Keratinocyte (primary cell): ENCODE measurements around the gene EXOC6B. TPM values are rescaled to one million over a fixed set of nuclear protein-coding genes. Genes with fewer than 3 reads are reported as not detected.
A peak's percentile ranks its signal among the peaks of the same experiment; 100 is the strongest.

Experiments used
- DNase-seq: peaks from one replicate; pipeline ENCODE4 v3.0.0-alpha.2; 2011; ENCODE audit warnings: low read depth, missing footprints, low spot score
- FAIRE-seq: peaks from 2 replicates; lab custom pipeline; 2011; peaks lifted over from hg19 to GRCh38; lab: Jason Lieb, UNC
- H2AFZ ChIP-seq: 2 replicates; pipeline ENCODE4 v1.6.0; 2012; ENCODE audit warnings: low read length, control low read depth, inconsistent platforms; ENCODE audit not compliant: control insufficient read depth
- H3K27ac ChIP-seq: 2 replicates; pipeline ENCODE4 v1.5.1; 2011; ENCODE audit warnings: low read length; ENCODE audit not compliant: control insufficient read depth, insufficient read depth
- H3K27me3 ChIP-seq: 3 replicates; pipeline ENCODE4 v1.6.0; 2011; ENCODE audit warnings: low read length; ENCODE audit not compliant: control insufficient read depth, insufficient read depth; ENCODE audit errors: extremely low read depth
- H3K36me3 ChIP-seq, 2 experiments: 2 replicates in 1 of 2; 3 replicates in 1 of 2; pipeline ENCODE4 v1.5.1; 2011; ENCODE audit warnings: low read length in 2 of 2, mild to moderate bottlenecking in 1 of 2; ENCODE audit not compliant: control insufficient read depth in 2 of 2, insufficient read depth in 2 of 2; ENCODE audit errors: extremely low read depth in 1 of 2
- H3K4me1 ChIP-seq: 3 replicates; pipeline ENCODE4 v1.5.1; 2011; ENCODE audit warnings: low read length; ENCODE audit not compliant: control insufficient read depth, insufficient read depth; ENCODE audit errors: extremely low read depth
- H3K4me2 ChIP-seq: 3 replicates; pipeline ENCODE4 v1.6.0; 2011; ENCODE audit warnings: low read depth, low read length; ENCODE audit not compliant: control insufficient read depth, insufficient read depth; ENCODE audit errors: extremely low read depth
- H3K4me3 ChIP-seq, 3 experiments: fragments of 200-600 bp in 1 of 3; sonication (generic) in 1 of 3; 2 replicates in 2 of 3; 3 replicates in 1 of 3; pipeline ENCODE4 v1.5.1; 2011 to 2016; ENCODE audit warnings: low read length in 3 of 3, mild to moderate bottlenecking in 3 of 3, control low read depth in 2 of 3, inconsistent platforms in 1 of 3, low read depth in 1 of 3, mixed read lengths in 1 of 3, mixed run types in 1 of 3, moderate library complexity in 1 of 3; ENCODE audit not compliant: control insufficient read depth in 2 of 3, insufficient read depth in 2 of 3; ENCODE audit errors: extremely low read depth in 1 of 3
- H3K79me2 ChIP-seq: 2 replicates; pipeline ENCODE4 v1.6.0; 2012; ENCODE audit warnings: low read length; ENCODE audit not compliant: control insufficient read depth, insufficient read depth
- H3K9ac ChIP-seq: 3 replicates; pipeline ENCODE4 v1.6.0; 2011; ENCODE audit warnings: low read length; ENCODE audit not compliant: control insufficient read depth, insufficient read depth; ENCODE audit errors: extremely low read depth
- H3K9me1 ChIP-seq: 3 replicates; pipeline ENCODE4 v1.6.0; 2011; ENCODE audit warnings: low read length; ENCODE audit not compliant: control insufficient read depth, insufficient read depth; ENCODE audit errors: extremely low read depth
- H3K9me3 ChIP-seq: 2 replicates; pipeline ENCODE4 v1.5.1; 2012; ENCODE audit warnings: low read depth, low read length; ENCODE audit not compliant: control insufficient read depth
- H4K20me1 ChIP-seq: 3 replicates; pipeline ENCODE4 v1.6.0; 2011; ENCODE audit warnings: low read length; ENCODE audit not compliant: control insufficient read depth, insufficient read depth; ENCODE audit errors: extremely low read depth
- CTCF ChIP-seq, 3 experiments: IDR thresholded peaks in 1 of 3; conservative IDR thresholded peaks in 1 of 3; optimal IDR thresholded peaks in 1 of 3; 2 replicates in 2 of 3; 3 replicates in 1 of 3; pipeline versions ENCODE3 to v1.5.1; 2011; ENCODE audit warnings: low read length in 3 of 3, mild to moderate bottlenecking in 3 of 3, moderate library complexity in 2 of 3, control low read depth in 1 of 3, inconsistent platforms in 1 of 3; ENCODE audit not compliant: insufficient read depth in 2 of 3; ENCODE audit errors: extremely low read depth in 1 of 3
- EZH2 ChIP-seq: IDR thresholded peaks from one replicate; pipeline ENCODE4 v1.6.1; 2012; ENCODE audit warnings: inconsistent platforms, mild to moderate bottlenecking, low read length, moderate library complexity
- dilution Hi-C: fragments of 300-500 bp; cut with MboI; formaldehyde crosslinking; loops from one replicate; pipeline ENCODE4 v1.7.0; 2020; ENCODE audit warnings: low sequenced_read_pairs; ENCODE audit not compliant: extremely low pct_ligation_motif_present
- polyA plus RNA-seq, 5 experiments: library from polyadenylated mRNA; depleted of rRNA in 3 of 5; stranded (reverse) in 3 of 5; stranded (forward) in 1 of 5; unstranded in 1 of 5; fragments of >200 nt; gene quantifications; 1 replicate in 1 of 5; 2 replicates in 3 of 5; 3 replicates in 1 of 5; pipeline versions ENCODE4 v1.2.1 to v1.2.3, GENCODE V29; 2011 to 2012; ENCODE audit warnings: missing spikeins in 2 of 5, low read depth in 1 of 5, low replicate concordance in 1 of 5

Gene EXOC6B
- polyA plus RNA-seq, 1 donor (not counting 4 experiments of a cell fraction or from before 2014, with no cell fraction given), result 37.3 TPM

GRCh38 chr2:72828840-72829507, 3.1 kb upstream of the EXOC6B start:
- no peak for FAIRE-seq

DNA sequence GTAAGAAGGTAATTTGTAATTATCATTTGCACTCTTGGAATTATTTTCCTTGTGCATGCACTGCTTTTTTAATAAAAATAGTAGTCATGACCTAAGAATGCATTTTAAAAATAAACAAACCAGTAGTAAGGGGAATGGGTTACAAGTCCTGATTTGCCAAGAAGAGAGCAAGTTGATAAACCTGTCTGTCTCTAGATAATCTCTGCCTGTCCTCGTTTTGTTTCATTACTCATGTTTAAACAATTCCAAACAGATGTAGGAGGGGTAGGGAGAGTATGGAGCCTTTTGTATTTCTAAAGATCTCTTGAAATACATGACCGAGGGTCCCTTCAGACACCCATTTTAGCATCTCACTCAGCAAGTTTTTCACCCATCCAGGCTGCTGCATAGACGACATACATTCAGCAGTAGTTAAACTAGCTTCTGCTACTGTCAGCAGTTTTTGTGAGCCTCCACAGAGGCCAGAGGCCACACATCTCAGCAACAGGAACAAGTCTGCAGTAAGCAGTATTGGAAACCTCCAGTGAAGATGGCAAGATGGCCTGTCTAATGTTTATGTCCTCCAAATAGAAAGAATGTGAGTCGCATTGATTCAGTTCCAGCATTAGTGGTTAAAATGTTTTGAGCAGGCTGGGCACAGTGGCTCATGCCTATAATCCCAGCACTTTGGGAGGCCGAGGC, 2.3 kb upstream of the EXOC6B start:
- H3K4me2 ChIP-seq, result peak overlapping the region; percentile 72
- peak overlapping the region; percentile 36 for H2AFZ ChIP-seq
- peaks cover 51% of the 10 kb centered on the region for H3K4me1 ChIP-seq
- peak overlapping the region in 2 of 3 experiments; percentile 16 to 22 for H3K4me3 ChIP-seq
- peak overlapping the region; percentile 46 for H3K9ac ChIP-seq
- H3K36me3 ChIP-seq, result no peaks in the 10 kb centered on the region
- H3K79me2 ChIP-seq, result peaks cover 18% of the 10 kb centered on the region
- H3K27ac ChIP-seq, result peak overlapping the region; percentile 81
- peak; percentile 51 for FAIRE-seq
- no peaks in the 10 kb centered on the region for H3K9me3 ChIP-seq
- dilution Hi-C loops, result no loop called here
- no peaks in the 10 kb centered on the region for H4K20me1 ChIP-seq
- H3K9me1 ChIP-seq, result no peaks in the 10 kb centered on the region
- no peaks in the 10 kb centered on the region for H3K27me3 ChIP-seq
- no peak for TF ChIP-seq EZH2
- DNase-seq, result peak; percentile 75

More at GRCh38 chr2:72828840-72829507, 3.1 kb upstream of the EXOC6B start:
- no peak overlapping the region for H3K4me2 ChIP-seq
- no peak for TF ChIP-seq CTCF (optimal IDR thresholded peaks at IDR 0.05 in 1 of 3, IDR thresholded peaks at IDR 0.05 in 1 of 3, conservative IDR thresholded peaks at IDR 0.05 in 1 of 3; ENCODE audit: extremely low read depth in 1 of 3, insufficient read depth in 2 of 3, low read length in 3 of 3)
- TF ChIP-seq EZH2, result no peak
- dilution Hi-C loops, result no loop called here
- DNase-seq, result no peak
- H3K9ac ChIP-seq, result no peak overlapping the region
- H3K79me2 ChIP-seq, result peaks cover 10% of the 10 kb centered on the region
- H4K20me1 ChIP-seq, result no peaks in the 10 kb centered on the region
- no peaks in the 10 kb centered on the region for H3K9me3 ChIP-seq
- H3K27me3 ChIP-seq, result no peaks in the 10 kb centered on the region
- H3K4me1 ChIP-seq, result peaks cover 42% of the 10 kb centered on the region
- peak overlapping the region; percentile 13 for H2AFZ ChIP-seq
- H3K36me3 ChIP-seq, result no peaks in the 10 kb centered on the region
- peak overlapping the region; percentile 81 for H3K27ac ChIP-seq
- H3K4me3 ChIP-seq, result no peak overlapping the region
- H3K9me1 ChIP-seq, result no peaks in the 10 kb centered on the region
